Testis (tissue), 2 donors: ENCODE results near the gene REG1A.

Source experiments
- CTCF ChIP-seq, 3 experiments: fragments of 450-650 bp in 2 of 3; fragments of 200-600 bp in 1 of 3; sonication (generic) in 1 of 3; IDR thresholded peaks; one replicate each; pipeline ENCODE4 v1.5.1; 2016 to 2019; ENCODE audit warnings: antibody characterized with exemption in 3 of 3, mild to moderate bottlenecking in 2 of 3, moderate library complexity in 1 of 3
- POLR2A ChIP-seq: fragments of 450-650 bp; IDR thresholded peaks from one replicate; pipeline ENCODE4 v1.6.1; 2017; ENCODE audit warnings: antibody characterized with exemption, mild to moderate bottlenecking, moderate library complexity

DNA sequence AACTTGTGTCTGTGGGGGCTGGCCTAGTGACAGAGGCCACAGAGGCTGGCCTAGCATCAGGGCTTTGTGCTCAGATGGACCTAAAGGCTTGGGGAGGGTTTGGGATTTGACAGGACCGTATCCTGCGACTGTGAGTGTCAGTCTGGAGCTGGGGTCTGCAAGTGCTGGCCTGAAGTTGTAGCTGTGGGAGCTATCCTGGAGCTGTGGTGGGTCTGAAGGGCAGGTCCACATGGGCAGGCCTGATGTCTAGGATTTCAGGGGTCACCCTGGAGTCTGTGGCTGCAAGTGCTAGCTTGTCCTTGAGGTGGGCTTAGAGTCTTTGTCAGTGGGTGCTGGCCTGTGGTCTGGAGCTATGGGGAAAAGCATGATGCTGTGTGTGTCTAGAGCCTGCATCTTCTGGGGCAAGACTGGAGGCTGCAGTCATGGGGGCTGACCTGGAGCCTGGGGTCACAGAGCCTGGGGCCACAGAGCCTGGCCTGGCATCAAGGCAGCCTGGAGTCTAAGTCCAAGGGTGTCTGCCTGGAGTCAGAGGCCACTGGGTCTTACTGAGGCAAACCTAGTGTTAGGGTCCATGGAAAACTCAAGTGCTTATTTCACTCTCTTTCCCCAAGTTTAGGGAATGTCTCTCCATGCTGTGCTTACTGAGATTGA lies 35.7 kb downstream of the REG1A start:
- no peak for TF ChIP-seq CTCF (IDR thresholded peaks at IDR 0.05)
- no peak for TF ChIP-seq POLR2A
